GM19328 (cell line): ENCODE measurements around the gene OPRM1.

ENCODE experiments used
- ATAC-seq: cut with Tn5 transposase; IDR thresholded peaks from one replicate; pipeline ENCODE4 v1.9.1; 2021; ENCODE audit warnings: mild to moderate bottlenecking, moderate library complexity; ENCODE audit not compliant: unreplicated experiment

The OPRM1 gene

DNA sequence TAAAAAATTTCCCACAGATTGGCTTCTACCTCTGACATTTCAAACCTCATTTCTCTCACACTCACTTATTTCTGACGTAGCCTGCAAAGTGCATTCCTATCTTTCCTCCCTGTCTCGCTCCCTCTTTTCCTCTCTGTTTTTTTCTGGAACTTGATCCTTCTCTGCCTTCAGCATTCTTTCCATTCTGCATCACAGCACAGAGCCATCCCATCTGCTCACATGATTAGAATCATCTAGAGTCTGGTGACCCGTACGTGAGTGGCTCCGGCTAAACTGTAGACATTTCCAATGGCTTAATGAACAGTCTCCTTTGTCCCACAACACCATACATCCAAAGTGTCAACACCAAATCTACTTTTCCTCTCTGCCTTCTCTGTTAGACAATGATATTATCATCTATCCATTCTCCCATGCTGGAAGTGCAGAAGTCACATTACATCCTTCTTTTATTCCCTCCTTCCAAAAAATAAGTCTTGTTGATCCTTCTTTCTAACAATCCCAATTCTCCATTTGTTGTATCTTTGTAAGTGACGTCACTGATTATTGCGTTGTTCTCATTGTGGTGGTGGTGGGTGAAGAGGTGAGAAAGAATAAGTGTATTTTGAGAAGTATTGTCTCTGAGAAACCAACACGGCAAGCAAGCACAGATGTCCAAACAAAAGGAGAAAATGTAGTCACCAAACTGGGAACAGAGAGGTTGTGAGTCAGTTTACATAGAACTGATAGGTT lies 41.6 kb downstream of the OPRM1 start:
- no peak for ATAC-seq

DNA sequence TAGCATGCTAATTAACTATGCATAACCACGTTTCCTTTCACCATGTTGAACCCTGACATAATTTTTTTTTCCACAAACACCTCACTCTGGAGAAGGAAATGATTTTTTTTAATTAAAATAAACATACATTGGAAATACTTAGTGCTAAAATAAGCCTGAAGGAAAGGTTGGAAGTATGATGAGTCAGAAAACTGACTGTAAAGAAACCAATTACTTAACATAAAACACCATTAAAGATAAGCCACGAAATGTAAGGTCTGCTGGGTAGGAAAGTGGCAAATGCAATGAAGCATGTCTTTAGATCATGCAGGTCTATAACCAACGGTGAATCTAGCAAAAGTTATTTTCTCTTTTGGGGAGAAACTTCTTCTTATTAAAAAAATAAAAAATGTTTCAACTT lies 47.5 kb downstream of the OPRM1 start:
- ATAC-seq: no peak

DNA sequence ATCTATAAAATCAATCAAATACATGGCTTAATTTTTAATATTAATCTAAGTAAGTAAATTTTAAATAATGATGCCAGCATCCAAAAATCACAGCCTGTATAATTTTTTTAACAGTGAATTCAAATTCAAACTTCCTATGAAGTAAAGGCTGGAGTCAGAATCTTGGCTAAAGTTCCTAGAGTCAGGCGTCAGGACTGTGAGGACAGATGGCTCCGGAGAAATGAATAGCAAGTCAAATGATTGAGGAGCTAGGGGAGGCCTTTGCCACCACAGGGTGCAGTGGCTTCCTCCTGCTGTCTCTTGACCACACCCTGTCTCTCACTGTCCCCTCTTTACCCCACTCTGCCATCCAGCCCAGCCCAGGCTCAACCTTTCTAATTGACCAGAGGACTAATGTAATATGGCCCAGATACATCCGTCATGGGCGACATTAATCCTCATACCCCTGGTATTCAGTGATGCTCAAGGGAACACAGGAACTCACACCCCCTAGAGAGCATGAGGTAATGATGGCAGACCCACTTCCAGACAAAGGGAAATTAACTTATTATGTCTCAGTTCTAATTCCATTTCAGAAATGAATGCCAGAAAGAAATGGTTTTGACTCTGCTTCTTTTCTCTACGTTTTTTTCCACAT lies 53.4 kb downstream of the OPRM1 start:
- no peak for ATAC-seq

DNA sequence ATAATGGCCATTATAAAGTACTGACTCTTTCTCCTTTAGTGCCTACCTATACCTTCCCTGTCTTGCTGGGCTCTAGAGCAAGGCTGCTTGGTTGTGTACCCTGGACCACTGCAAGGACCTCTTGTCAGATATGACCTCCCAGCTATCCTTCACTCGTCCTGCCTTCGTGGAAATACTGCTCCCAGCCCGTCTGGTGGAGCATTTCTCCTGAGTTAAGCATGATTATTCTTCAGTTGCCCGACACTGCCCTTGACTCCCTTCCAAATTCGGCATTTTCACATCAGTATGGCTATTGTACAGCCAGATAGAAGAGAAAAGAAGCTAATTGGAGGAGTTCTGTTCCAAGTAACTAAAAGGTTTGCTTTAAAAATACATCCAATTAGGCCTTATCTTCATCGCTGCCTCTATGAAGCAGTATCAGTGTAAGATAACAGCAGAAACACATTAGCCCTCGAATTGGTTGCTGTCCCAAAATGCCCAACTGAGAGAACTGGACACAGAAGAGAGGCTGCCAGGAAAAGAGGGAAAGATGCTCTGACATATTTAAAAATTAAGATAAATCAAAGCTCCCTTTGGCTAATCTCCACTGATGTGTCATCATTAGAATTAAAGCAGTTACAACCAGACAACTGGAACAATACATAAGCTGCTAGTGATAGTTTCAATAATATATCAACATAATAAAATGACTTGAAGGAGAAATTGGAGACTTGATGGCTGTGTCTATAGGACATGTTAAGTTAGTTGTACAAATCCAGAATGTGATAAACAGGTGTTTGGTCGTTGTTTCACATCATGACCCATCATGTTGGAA lies 54.4 kb downstream of the OPRM1 start:
- no peak for ATAC-seq

DNA sequence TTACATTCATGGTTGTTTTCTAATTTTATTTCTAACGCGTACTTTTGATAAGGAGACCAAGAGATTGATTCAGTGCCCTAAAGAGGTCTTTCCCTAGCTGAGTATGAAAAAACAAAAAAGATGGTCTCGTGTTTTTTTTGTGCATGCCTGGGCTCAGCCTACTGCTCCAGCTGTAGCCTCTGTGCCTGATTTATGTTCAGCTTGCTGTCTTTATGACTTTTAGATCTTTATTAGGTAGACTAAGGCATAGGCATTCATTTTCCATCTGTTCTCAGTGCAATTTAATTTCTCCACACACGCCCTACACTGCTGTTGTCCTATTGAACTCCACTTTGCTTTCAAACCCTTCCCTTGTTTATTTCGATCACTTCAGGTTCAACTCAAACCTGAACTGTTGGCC lies 56.5 kb downstream of the OPRM1 start:
- no peak for ATAC-seq

DNA sequence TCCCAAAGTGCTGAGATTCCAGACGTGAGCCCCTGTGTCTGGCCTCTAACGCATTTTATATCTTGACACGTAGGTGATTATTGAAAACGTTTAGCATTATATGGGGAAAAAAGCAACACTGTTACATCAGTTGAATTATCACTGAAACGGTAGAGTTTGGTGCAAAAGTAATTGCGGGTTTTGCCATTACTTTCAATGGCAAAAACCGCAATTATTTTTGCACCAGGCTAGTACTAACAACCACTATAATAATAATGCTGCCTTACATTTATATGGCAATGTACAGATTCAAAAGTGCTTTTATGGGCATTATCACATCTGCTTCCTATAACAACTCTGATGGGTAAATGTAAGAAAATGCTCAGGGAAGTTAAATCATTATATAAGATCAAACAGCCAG lies 57.3 kb downstream of the OPRM1 start:
- no peak for ATAC-seq

DNA sequence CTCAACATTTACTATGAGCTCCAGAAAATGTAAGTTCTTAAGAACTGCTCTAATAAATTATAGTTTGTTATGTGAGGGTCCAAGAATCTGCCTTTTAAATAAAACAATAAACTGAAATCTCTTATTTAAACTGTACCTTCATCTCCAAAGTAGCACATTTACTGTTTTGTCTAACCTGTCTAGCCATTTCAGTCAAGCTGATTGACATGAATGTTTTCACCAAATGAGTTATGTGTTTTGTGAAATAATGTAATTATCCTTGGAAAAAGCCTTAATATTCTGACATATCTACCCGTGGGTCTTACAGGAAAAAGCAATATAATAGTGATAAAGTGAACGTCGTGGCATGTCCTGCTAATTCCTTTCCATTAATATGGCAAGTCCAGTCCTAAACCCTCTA lies 57.8 kb downstream of the OPRM1 start:
- ATAC-seq: no peak

DNA sequence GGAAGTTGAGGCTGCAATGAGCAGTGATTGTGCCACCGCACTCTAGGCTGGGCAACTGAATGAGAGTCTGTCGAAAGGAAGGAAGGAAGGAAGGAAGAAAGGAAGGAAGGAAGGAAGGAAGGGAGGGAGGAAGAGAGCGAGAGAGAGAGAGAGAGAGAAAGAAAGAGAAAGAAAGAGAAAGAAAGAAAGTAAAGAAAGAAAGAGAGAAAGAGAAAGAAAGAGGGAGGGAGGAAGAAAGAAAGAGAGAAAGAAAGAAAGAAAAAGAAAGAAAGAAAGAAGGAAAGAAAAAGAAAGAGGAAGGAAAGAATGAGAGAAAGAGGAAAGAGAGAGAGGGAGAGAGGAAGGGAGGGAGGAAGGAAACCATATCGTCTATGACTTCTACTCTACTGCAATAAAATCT lies 60.2 kb downstream of the OPRM1 start:
- no peak for ATAC-seq

DNA sequence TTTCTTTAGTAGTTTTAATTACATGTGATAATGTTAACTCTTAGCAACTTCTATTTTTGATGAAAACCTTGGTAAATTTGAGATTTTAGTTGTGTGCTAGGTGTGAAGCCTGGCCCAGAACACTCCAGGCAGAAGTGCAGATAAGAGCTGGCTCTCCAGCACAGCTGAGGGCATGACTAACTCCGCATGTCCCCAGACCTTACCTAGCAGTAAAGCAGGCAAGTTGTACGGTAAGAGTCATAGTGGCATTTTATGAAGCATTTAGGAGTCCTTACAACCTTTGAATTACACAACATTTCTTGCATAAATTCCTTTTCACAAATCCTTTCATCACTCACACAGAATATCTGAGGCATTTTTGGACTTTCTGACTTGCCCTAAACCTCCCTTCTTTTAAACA lies 67.2 kb downstream of the OPRM1 start:
- ATAC-seq: no peak

DNA sequence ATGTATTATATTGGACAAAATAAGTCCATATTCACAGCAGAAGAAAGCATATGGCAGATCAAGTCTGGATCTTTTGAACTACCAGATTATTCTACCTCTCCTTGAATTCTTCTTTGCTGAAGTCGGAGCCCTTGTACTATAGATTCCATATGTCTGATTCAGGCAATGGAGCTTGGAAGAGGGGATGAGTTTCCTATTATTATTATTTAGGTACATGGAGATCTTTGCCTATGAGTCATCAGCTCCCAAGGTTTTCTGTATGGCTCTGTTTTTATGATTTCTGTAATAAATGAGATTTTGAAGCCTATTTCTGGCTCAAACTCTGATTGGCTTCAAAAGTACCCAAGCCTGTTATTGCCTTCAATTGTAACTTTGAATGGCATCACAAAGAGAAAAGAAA lies 72.0 kb downstream of the OPRM1 start:
- no peak for ATAC-seq

DNA sequence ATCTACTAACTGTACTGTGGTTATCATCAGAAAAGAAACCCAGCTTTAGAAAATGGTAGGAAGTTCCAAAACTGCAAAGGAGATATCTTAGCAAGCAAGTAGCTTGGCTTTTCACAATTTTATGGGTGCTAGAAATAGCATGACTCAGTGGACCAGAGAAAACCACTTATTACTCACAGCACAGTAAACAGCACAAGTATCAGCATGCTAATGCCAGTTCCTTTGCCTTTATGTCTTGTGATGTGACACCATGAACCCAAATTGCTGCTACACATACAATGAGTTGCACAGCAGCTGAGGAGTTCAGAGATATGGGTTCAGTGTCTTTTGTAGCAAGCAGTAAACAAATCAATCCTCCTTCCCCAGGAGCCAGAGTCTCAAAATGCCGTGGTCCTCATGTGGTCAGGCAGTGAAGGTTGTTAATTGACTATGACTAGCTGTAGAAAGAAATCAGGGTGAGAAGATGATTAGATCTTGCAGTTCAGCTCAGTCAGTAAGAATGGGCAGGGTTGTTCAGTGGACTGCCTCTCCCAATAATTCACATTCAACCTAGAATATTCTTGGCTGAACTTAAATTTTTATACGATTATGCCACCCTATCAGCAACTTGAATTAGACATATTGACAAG lies 73.3 kb downstream of the OPRM1 start:
- no peak for ATAC-seq

DNA sequence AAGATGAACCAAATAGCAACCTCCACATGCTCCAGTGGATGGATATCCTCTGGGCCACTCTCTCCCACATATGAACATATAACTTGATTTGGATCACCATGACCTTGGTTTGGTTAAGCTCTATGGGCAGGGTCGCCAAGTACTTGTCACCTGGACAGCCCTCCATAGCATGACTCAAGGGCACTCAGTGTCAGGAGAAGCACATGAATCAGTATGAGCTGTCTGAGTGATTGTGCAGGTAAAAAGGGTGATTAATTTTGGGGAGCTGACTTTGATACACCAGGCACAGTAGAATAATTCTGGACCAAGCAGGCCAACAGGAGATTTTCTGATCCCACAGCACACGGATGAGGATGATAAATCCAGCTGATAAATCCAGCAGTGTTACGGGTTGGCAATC lies 74.4 kb downstream of the OPRM1 start:
- no peak for ATAC-seq

DNA sequence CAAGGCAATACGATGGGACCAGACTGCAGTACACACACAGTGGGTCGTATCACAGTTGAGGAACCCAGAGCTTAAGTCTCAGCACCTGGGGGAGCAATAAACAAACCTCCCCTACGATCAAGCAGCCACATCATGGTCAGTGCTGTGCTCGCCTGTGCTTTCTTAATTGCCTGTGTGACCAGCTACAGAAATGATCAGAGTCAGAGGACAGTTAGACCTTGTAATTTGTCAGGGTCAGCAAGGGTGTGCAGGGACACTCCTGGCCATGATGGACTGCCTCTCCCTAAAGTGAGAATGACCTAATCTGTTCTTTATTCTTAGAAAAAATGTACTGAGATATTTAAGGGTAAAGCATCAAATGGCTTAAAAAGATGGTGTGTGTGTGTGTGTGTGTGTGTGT lies 78.4 kb downstream of the OPRM1 start:
- no peak for ATAC-seq

DNA sequence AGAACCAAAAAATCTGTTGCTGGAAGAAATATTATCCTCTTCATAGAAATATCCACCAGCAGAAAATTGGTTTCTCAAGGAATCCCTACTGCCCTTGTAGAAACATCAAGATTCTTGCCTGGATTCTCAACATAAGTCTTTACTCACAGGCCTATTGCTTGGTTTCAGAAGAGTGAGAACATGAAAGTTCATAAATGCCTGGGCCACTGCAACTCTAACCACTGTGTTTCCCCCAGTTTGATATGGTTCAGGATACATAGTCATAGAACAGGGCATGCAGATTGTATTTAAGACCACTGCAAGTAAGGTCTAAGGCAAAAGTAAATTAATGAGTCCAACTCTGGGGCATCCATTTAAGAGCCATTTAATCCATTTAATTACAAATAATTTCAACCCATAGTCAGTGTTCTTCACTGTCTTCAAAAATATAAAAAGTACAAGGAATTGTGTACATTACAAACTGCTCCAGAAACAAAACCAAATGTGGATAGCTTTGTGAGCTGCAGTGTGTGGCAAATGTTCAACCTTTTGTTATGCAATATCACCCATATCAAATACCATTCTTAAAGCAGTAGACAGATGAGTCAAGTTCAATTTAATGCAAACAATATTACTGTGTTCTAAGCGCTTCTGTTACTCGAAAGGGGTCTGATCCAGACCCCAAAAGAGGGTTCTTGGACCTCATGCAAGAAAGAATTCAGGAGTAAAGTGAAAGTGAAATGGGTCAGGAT lies 83.3 kb downstream of the OPRM1 start:
- no peak for ATAC-seq

DNA sequence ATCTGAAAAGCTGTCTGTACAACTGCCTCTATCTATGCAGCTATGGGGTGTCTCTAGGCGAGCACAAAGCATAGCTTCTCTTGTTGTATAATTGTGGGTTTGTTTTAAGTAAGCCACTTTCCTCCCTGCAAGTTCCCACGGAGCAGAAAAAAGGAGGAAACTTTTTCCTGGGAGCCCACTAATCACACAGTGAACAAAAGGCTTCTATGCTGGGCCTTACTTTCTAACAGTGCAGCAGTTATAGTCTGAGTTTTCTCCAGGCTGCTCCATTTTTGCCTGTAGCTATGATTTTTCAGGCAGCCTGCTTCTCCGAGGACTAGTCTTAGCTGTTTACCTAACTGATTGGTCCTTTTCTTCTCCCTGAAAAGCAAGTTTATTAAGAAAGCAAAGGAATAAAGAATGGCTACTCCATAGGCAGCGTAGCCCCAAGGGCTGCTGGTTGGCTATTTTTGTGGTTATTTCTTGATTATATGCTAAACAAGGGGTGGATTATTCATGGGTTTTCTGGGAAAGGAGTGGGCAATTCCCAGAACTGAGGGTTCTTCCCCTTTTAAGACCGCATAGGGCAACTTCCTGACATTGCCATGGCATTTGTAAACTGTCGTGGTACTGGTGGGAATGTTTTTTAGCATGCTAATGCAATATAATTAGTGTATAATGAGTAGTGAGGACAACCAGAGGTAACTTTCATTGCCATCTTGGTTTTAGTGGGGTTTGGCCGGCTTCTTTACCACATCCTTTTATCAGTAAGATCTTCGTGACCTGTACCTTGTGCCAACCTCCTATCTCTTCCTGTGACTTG lies 84.3 kb downstream of the OPRM1 start:
- no peak for ATAC-seq

DNA sequence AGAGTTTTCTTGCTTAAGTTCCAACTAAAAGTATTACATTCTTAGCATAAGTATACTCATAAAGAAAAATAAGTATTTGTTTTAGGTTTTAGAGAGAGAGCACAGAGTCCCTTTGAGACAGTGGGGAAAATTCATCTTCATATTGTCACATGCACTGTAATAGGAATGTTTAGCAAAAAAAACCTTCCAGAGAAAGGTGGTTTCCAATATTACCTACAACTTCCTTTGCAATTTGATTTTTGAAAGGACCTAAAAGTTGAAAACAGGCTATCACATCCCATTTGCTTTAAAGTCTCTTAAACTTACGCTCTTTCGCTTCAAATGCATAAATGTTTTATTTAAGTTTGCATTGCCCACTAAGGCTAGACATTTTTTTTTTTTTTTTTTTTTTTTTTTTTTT lies 86.4 kb downstream of the OPRM1 start:
- ATAC-seq: no peak

DNA sequence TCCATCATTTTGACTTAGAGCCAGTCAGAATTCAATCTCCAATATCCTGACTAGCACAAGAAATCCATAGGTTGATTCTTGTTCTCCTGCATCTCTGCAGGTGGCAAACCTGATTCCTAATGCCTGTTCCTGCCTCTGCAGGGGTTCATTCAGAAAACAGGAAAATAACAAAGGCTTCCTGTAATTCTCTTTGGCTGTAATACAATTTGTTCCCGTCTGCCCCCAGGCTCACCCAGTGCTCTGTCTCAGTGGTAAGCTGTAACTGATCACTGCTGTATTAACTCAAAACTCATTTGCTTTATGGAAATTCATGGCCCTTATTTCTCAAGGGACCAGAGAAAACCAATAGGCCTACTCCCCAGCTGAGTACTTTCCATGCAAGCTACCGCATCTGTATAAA lies 88.6 kb downstream of the OPRM1 start:
- no peak for ATAC-seq

DNA sequence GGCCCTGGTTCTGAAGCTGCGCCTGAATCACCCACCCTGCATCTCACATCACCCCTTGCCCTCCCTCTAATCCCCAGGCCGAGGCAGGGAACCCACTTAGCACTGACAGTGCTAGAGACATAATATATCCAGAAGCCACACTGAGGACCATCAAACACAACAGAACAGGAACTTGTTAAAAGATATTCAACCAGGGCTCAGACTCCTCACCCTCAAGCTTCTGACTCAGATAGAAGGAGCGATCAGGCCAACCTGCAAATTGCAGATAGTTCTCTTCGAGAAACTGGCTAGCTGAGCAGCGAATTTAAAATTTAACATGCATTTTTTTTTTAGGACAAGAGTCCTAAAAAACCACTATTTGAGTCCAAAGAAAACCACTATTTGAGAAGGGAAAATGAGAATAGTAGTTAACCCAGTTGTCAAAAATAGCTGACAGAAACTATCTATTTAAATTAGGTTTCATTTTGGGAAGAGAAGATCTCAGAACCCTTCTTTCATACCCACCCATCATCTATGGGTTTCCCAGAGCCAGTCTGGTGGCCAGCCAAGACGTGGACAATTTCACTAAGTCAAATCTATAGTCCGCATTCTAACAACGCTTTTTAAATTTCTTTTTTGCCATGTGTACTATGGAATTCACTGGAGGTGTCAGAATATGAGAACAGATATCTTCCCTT lies 95.6 kb downstream of the OPRM1 start:
- ATAC-seq: no peak

DNA sequence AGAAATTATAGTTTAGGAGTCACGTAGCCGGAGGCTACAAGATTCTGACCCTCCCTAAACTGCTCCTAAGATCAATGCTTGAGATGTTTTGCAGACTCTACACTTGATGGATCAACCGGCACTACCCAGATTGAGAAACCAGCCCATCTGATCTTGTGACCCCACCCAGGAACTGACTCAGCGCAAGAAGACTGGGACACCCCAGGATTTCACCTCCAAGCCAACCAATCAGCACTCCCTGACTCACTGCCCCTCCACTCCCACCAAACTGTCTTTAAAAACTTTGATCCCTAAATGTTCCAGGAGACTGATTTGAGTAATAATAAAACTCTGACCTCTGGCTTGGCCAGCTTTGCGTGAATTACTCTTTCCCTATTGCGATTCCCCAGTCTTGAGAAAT lies 99.8 kb downstream of the OPRM1 start:
- no peak for ATAC-seq

DNA sequence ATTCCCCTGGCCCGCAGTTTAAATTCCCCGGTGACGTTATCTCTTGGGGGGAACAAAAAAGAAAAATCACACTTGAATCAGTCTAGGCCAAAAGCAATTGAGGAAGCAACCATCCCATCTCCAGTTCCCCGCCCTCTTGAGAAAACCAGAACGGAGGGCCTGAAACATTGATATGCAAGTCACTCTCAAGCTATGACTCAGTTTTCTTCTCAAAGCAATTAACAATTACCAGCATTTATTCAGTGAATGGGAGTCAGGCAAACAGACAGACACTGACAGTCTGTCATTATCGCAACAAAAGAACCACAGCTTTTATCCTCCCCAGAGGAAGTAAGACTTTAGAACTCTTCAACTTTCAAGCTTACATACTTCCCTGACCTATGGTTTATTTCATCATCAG lies 100.9 kb downstream of the OPRM1 start:
- no peak for ATAC-seq
